Natural killer cell treated with Interleukin-12 subunit alpha and Interleukin-12 subunit beta and Interleukin-15 and Interleukin-18, amount 100 ng/mL, for 72 hours (primary cell): ENCODE measurements around the gene ZFAND3. TPM values are rescaled to one million over a fixed set of nuclear protein-coding genes. Genes with fewer than 3 reads are reported as not detected.

Source experiments
- ATAC-seq, 2 donors: fragments of 150-1000 bp; cut with Tn5 transposase in 1 of 2; sonication (Bioruptor Pico), chemical (Tn5 transposase) in 1 of 2; 2 replicates each; pipeline ENCODE4 v1.10.0; 2021
- DNase-seq: peaks from one replicate; pipeline ENCODE4 v3.0.0; 2022; ENCODE audit warnings: low spot score
- H3K27ac Mint-ChIP-seq, 2 donors: 1 replicate in 1 of 2; 2 replicates in 1 of 2; pipeline ENCODE4 v1.8.0; 2022; ENCODE audit warnings: mixed read lengths in 2 of 2, mild to moderate bottlenecking in 1 of 2, moderate library complexity in 1 of 2
- H3K27me3 Mint-ChIP-seq, 2 donors: 1 replicate in 1 of 2; 2 replicates in 1 of 2; pipeline ENCODE4 v1.8.0; 2022; ENCODE audit warnings: mixed read lengths in 2 of 2
- H3K36me3 Mint-ChIP-seq: one replicate; pipeline ENCODE4 v1.8.0; 2022; ENCODE audit warnings: mixed read lengths
- H3K4me1 Mint-ChIP-seq, 2 donors: 1 replicate in 1 of 2; 2 replicates in 1 of 2; pipeline ENCODE4 v1.8.0; 2022; ENCODE audit warnings: low read depth in 2 of 2, mixed read lengths in 2 of 2, mild to moderate bottlenecking in 1 of 2
- H3K4me3 Mint-ChIP-seq: one replicate; pipeline ENCODE4 v1.8.0; 2022; ENCODE audit warnings: mixed read lengths
- H3K9me3 Mint-ChIP-seq: 2 replicates; pipeline ENCODE4 v1.8.0; 2022; ENCODE audit warnings: mixed read lengths
- total RNA-seq, 2 donors: library from RNA; stranded (reverse); gene quantifications; one replicate each; pipeline ENCODE4 v1.2.3, GENCODE V29; 2022

Gene ZFAND3
- total RNA-seq, 2 donors from 2014 or later, result 51.0 to 100 TPM

- Mint-ChIP-seq H3K36me3 (no peaks in the 10 kb centered on the region), H3K4me1 (peaks cover 11 to 32% of the 10 kb centered on the region in 2 donors), H3K27me3 (no peaks in the 10 kb centered on the region), H3K4me3 (no peak overlapping the region), H3K27ac (peak overlapping the region in 1 of 2 donors; percentile 10), H3K9me3 (no peaks in the 10 kb centered on the region)
- no peak for DNase-seq
- no peak for ATAC-seq
Measured at GRCh38 chr6:38161754-38162492, 342.4 kb downstream of the ZFAND3 start.

- H3K9me3 Mint-ChIP-seq, result no peaks in the 10 kb centered on the region
- peaks cover 11 to 28% of the 10 kb centered on the region in 2 donors for H3K4me1 Mint-ChIP-seq
- no peak overlapping the region for H3K4me3 Mint-ChIP-seq
- H3K27me3 Mint-ChIP-seq, result no peaks in the 10 kb centered on the region
- H3K36me3 Mint-ChIP-seq, result no peaks in the 10 kb centered on the region
- DNase-seq (no peak), ATAC-seq (no peak)
- no peak overlapping the region for H3K27ac Mint-ChIP-seq
Measured at GRCh38 chr6:38162493-38163185, 343.1 kb downstream of the ZFAND3 start.

- DNase-seq (no peak), ATAC-seq (no peak)
- H3K4me1 Mint-ChIP-seq, result peaks cover 11 to 23% of the 10 kb centered on the region in 2 donors
- H3K36me3 Mint-ChIP-seq, result no peaks in the 10 kb centered on the region
- H3K4me3 Mint-ChIP-seq, result no peak overlapping the region
- no peak overlapping the region for H3K27ac Mint-ChIP-seq
- H3K27me3 Mint-ChIP-seq, result no peaks in the 10 kb centered on the region
- no peaks in the 10 kb centered on the region for H3K9me3 Mint-ChIP-seq
Measured at GRCh38 chr6:38163186-38164130, 343.9 kb downstream of the ZFAND3 start.

GRCh38 chr6:38164131-38164481 lies 344.6 kb downstream of the ZFAND3 start:
- H3K4me1 Mint-ChIP-seq, result peaks cover 5 to 16% of the 10 kb centered on the region in 2 donors
- H3K27ac Mint-ChIP-seq, result no peak overlapping the region
- no peak overlapping the region for H3K4me3 Mint-ChIP-seq
- H3K36me3 Mint-ChIP-seq, result no peaks in the 10 kb centered on the region
- H3K27me3 Mint-ChIP-seq, result no peaks in the 10 kb centered on the region
- no peak for DNase-seq
- no peaks in the 10 kb centered on the region for H3K9me3 Mint-ChIP-seq
- no peak for ATAC-seq

GRCh38 chr6:38164671-38165108 lies 345.2 kb downstream of the ZFAND3 start:
- ATAC-seq, result no peak
- no peaks in the 10 kb centered on the region for H3K9me3 Mint-ChIP-seq

GRCh38 chr6:38166411-38167240 lies 347.1 kb downstream of the ZFAND3 start:
- Mint-ChIP-seq H3K9me3 (no peaks in the 10 kb centered on the region), H3K27me3 (no peaks in the 10 kb centered on the region), H3K4me3 (no peak overlapping the region), H3K4me1 (peaks cover 5 to 6% of the 10 kb centered on the region in 2 donors), H3K27ac (no peak overlapping the region), H3K36me3 (no peaks in the 10 kb centered on the region)
- no peak for ATAC-seq
- DNase-seq, result no peak

More at GRCh38 chr6:38164671-38165108, 345.2 kb downstream of the ZFAND3 start:
- peaks cover 5 to 13% of the 10 kb centered on the region in 2 donors for H3K4me1 Mint-ChIP-seq
- H3K27me3 Mint-ChIP-seq, result no peaks in the 10 kb centered on the region
- H3K36me3 Mint-ChIP-seq, result no peaks in the 10 kb centered on the region
- no peak for DNase-seq
- no peak overlapping the region for H3K27ac Mint-ChIP-seq
- H3K4me3 Mint-ChIP-seq, result no peak overlapping the region

GRCh38 chr6:38167598-38167997 lies 348.1 kb downstream of the ZFAND3 start:
- Mint-ChIP-seq H3K27ac (no peak overlapping the region), H3K4me1 (peaks cover 5 to 6% of the 10 kb centered on the region in 2 donors), H3K36me3 (no peaks in the 10 kb centered on the region), H3K9me3 (no peaks in the 10 kb centered on the region), H3K4me3 (no peak overlapping the region), H3K27me3 (no peaks in the 10 kb centered on the region)
- DNase-seq (no peak), ATAC-seq (no peak)

GRCh38 chr6:38168126-38168525 lies 348.6 kb downstream of the ZFAND3 start:
- no peaks in the 10 kb centered on the region for H3K27me3 Mint-ChIP-seq
- ATAC-seq (no peak), DNase-seq (no peak)
- no peaks in the 10 kb centered on the region for H3K9me3 Mint-ChIP-seq
- no peak overlapping the region for H3K27ac Mint-ChIP-seq
- no peaks in the 10 kb centered on the region for H3K36me3 Mint-ChIP-seq
- H3K4me3 Mint-ChIP-seq, result no peak overlapping the region
- peaks cover 5 to 6% of the 10 kb centered on the region in 2 donors for H3K4me1 Mint-ChIP-seq

GRCh38 chr6:38168699-38169098 lies 349.2 kb downstream of the ZFAND3 start:
- Mint-ChIP-seq H3K9me3 (no peaks in the 10 kb centered on the region), H3K27me3 (no peaks in the 10 kb centered on the region), H3K4me1 (peaks cover 4 to 5% of the 10 kb centered on the region in 2 donors), H3K27ac (no peak overlapping the region), H3K4me3 (no peak overlapping the region), H3K36me3 (no peaks in the 10 kb centered on the region)
- DNase-seq (no peak), ATAC-seq (no peak)

GRCh38 chr6:38169221-38169976 lies 349.9 kb downstream of the ZFAND3 start:
- no peaks in the 10 kb centered on the region for H3K36me3 Mint-ChIP-seq
- no peaks in the 10 kb centered on the region for H3K9me3 Mint-ChIP-seq
- no peaks in the 10 kb centered on the region for H3K27me3 Mint-ChIP-seq
- H3K27ac Mint-ChIP-seq, result no peak overlapping the region
- DNase-seq, result no peak
- no peak overlapping the region for H3K4me3 Mint-ChIP-seq
- no peak for ATAC-seq
- H3K4me1 Mint-ChIP-seq, result no peaks in the 10 kb centered on the region

- ATAC-seq (no peak), DNase-seq (no peak)
- no peak overlapping the region for H3K4me3 Mint-ChIP-seq
- H3K9me3 Mint-ChIP-seq, result no peaks in the 10 kb centered on the region
- no peaks in the 10 kb centered on the region for H3K27me3 Mint-ChIP-seq
- H3K36me3 Mint-ChIP-seq, result no peaks in the 10 kb centered on the region
- no peak overlapping the region for H3K27ac Mint-ChIP-seq
- H3K4me1 Mint-ChIP-seq, result no peaks in the 10 kb centered on the region
Measured at GRCh38 chr6:38169977-38170526, 350.5 kb downstream of the ZFAND3 start.

- Mint-ChIP-seq H3K9me3 (no peaks in the 10 kb centered on the region), H3K27me3 (no peaks in the 10 kb centered on the region), H3K27ac (no peak overlapping the region), H3K36me3 (no peaks in the 10 kb centered on the region), H3K4me1 (no peaks in the 10 kb centered on the region), H3K4me3 (no peak overlapping the region)
- ATAC-seq (no peak), DNase-seq (no peak)
Measured at GRCh38 chr6:38170666-38171355, 351.3 kb downstream of the ZFAND3 start.
